ENCODE data around the gene HES5. TPM values are rescaled to one million over a fixed set of nuclear protein-coding genes. Genes with fewer than 3 reads are reported as not detected.
A peak's percentile ranks its signal among the peaks of the same experiment; 100 is the strongest.

Gene HES5
- total and polyA plus RNA-seq, 10 of the 15 experiments (the other 5 are each of a cell fraction or from before 2014, with no cell fraction given) = 0.12 to 0.15 TPM; not detected in 8

DNA sequence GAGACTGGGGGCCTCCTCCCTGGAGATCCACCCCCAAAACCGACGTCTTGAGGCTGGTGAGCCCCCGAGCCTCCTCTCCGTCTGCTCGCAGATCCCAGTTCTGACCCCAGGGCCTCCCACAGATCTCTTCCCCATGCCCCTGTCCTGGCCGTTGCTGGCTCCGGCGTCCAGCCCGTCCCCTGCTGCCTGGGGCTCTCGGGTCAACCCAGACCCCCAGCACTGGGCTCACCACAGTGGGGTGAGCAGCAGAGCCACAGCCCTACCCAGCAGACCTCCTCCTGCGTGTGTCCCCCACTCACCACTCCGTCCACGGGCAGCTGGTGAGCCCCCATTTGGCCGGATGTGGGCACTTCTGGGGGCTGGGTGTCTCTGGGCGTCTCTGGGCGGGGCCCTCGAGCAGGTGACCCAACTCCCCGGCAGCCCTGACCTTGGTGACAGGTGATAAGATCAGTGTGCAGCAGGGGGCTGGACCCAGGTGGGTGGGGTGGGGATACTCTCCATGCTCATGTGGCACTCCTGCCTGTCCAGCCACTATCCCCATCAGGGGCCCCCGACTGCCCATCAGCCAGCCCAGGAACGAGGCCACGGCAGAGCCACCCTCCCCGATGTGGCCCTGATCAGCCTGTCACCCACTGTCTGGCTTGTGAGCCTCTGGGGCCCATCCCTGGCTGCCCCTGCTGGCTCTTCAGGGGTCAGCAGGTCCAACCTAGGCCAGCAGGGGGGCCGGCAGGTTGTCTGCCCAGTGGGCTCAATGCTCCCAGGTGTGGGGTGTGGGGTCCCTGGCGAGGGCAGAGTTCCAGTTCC is 26.8 kb upstream of the HES5 start (continued):
- TF ChIP-seq, protein P1, sequence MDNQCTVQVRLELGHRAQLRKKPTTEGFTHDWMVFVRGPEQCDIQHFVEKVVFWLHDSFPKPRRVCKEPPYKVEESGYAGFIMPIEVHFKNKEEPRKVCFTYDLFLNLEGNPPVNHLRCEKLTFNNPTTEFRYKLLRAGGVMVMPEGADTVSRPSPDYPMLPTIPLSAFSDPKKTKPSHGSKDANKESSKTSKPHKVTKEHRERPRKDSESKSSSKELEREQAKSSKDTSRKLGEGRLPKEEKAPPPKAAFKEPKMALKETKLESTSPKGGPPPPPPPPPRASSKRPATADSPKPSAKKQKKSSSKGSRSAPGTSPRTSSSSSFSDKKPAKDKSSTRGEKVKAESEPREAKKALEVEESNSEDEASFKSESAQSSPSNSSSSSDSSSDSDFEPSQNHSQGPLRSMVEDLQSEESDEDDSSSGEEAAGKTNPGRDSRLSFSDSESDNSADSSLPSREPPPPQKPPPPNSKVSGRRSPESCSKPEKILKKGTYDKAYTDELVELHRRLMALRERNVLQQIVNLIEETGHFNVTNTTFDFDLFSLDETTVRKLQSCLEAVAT (IDR thresholded peaks at IDR 0.05) = peak; percentile 59; the same call in 1 of the 2 replicates
- peak; percentile 48; the same call in 1 of the 2 replicates for TF ChIP-seq RFX5 (IDR thresholded peaks at IDR 0.05; ENCODE audit: low read depth, low read length)
- TF ChIP-seq MTA2 (IDR thresholded peaks at IDR 0.05; ENCODE audit: low read depth) = no peak; the same call in 1 of the 2 replicates
- TF ChIP-seq DPF2 (IDR thresholded peaks at IDR 0.05) = no peak
- no peak for TF ChIP-seq STAT3 (IDR thresholded peaks at IDR 0.05; ENCODE audit: low read depth, low read length)
- no peak for TF ChIP-seq CBX3 (IDR thresholded peaks at IDR 0.05; ENCODE audit: borderline replicate concordance, low read depth)
- no peak for TF ChIP-seq MTA3 (IDR thresholded peaks at IDR 0.05; ENCODE audit: borderline replicate concordance, low read length)
- TF ChIP-seq, protein P2, sequence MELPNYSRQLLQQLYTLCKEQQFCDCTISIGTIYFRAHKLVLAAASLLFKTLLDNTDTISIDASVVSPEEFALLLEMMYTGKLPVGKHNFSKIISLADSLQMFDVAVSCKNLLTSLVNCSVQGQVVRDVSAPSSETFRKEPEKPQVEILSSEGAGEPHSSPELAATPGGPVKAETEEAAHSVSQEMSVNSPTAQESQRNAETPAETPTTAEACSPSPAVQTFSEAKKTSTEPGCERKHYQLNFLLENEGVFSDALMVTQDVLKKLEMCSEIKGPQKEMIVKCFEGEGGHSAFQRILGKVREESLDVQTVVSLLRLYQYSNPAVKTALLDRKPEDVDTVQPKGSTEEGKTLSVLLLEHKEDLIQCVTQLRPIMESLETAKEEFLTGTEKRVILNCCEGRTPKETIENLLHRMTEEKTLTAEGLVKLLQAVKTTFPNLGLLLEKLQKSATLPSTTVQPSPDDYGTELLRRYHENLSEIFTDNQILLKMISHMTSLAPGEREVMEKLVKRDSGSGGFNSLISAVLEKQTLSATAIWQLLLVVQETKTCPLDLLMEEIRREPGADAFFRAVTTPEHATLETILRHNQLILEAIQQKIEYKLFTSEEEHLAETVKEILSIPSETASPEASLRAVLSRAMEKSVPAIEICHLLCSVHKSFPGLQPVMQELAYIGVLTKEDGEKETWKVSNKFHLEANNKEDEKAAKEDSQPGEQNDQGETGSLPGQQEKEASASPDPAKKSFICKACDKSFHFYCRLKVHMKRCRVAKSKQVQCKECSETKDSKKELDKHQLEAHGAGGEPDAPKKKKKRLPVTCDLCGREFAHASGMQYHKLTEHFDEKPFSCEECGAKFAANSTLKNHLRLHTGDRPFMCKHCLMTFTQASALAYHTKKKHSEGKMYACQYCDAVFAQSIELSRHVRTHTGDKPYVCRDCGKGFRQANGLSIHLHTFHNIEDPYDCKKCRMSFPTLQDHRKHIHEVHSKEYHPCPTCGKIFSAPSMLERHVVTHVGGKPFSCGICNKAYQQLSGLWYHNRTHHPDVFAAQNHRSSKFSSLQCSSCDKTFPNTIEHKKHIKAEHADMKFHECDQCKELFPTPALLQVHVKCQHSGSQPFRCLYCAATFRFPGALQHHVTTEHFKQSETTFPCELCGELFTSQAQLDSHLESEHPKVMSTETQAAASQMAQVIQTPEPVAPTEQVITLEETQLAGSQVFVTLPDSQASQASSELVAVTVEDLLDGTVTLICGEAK (IDR thresholded peaks at IDR 0.05; ENCODE audit: borderline replicate concordance) = peak; percentile 56; the same call in 1 of the 2 replicates
- TF ChIP-seq TCF12 (IDR thresholded peaks at IDR 0.05; ENCODE audit: low read depth, low read length) = peak; percentile 70; the same call in 1 of the 2 replicates
- TF ChIP-seq, protein P3, sequence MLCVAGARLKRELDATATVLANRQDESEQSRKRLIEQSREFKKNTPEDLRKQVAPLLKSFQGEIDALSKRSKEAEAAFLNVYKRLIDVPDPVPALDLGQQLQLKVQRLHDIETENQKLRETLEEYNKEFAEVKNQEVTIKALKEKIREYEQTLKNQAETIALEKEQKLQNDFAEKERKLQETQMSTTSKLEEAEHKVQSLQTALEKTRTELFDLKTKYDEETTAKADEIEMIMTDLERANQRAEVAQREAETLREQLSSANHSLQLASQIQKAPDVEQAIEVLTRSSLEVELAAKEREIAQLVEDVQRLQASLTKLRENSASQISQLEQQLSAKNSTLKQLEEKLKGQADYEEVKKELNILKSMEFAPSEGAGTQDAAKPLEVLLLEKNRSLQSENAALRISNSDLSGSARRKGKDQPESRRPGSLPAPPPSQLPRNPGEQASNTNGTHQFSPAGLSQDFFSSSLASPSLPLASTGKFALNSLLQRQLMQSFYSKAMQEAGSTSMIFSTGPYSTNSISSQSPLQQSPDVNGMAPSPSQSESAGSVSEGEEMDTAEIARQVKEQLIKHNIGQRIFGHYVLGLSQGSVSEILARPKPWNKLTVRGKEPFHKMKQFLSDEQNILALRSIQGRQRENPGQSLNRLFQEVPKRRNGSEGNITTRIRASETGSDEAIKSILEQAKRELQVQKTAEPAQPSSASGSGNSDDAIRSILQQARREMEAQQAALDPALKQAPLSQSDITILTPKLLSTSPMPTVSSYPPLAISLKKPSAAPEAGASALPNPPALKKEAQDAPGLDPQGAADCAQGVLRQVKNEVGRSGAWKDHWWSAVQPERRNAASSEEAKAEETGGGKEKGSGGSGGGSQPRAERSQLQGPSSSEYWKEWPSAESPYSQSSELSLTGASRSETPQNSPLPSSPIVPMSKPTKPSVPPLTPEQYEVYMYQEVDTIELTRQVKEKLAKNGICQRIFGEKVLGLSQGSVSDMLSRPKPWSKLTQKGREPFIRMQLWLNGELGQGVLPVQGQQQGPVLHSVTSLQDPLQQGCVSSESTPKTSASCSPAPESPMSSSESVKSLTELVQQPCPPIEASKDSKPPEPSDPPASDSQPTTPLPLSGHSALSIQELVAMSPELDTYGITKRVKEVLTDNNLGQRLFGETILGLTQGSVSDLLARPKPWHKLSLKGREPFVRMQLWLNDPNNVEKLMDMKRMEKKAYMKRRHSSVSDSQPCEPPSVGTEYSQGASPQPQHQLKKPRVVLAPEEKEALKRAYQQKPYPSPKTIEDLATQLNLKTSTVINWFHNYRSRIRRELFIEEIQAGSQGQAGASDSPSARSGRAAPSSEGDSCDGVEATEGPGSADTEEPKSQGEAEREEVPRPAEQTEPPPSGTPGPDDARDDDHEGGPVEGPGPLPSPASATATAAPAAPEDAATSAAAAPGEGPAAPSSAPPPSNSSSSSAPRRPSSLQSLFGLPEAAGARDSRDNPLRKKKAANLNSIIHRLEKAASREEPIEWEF (IDR thresholded peaks at IDR 0.05; ENCODE audit: insufficient replicate concordance, low read depth, low read length) = no peak
- TF ChIP-seq, protein P4, sequence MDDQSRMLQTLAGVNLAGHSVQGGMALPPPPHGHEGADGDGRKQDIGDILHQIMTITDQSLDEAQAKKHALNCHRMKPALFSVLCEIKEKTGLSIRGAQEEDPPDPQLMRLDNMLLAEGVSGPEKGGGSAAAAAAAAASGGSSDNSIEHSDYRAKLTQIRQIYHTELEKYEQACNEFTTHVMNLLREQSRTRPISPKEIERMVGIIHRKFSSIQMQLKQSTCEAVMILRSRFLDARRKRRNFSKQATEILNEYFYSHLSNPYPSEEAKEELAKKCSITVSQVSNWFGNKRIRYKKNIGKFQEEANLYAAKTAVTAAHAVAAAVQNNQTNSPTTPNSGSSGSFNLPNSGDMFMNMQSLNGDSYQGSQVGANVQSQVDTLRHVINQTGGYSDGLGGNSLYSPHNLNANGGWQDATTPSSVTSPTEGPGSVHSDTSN (IDR thresholded peaks at IDR 0.05; ENCODE audit: insufficient replicate concordance, low read depth, low read length) = peak; percentile 21
- TF ChIP-seq, protein P5, sequence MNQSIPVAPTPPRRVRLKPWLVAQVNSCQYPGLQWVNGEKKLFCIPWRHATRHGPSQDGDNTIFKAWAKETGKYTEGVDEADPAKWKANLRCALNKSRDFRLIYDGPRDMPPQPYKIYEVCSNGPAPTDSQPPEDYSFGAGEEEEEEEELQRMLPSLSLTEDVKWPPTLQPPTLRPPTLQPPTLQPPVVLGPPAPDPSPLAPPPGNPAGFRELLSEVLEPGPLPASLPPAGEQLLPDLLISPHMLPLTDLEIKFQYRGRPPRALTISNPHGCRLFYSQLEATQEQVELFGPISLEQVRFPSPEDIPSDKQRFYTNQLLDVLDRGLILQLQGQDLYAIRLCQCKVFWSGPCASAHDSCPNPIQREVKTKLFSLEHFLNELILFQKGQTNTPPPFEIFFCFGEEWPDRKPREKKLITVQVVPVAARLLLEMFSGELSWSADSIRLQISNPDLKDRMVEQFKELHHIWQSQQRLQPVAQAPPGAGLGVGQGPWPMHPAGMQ (IDR thresholded peaks at IDR 0.05; ENCODE audit: borderline replicate concordance) = no peak
